Activated CD8-positive, alpha-beta memory T cell treated with anti-CD3 and anti-CD28 coated beads for 4 hours (primary cell): ENCODE data around the gene MAN2C1.
"Not testable (repeated sequence)": the region's sequence is repeated elsewhere in the genome, so short reads cannot be mapped to it uniquely, and the experiment has no call there.

Experiments
- DNase-seq, 2 donors: peaks; one replicate each; pipeline ENCODE4 v3.0.0-alpha.2; 2020; ENCODE audit warnings: low read depth in 2 of 2

MAN2C1 gene

DNA sequence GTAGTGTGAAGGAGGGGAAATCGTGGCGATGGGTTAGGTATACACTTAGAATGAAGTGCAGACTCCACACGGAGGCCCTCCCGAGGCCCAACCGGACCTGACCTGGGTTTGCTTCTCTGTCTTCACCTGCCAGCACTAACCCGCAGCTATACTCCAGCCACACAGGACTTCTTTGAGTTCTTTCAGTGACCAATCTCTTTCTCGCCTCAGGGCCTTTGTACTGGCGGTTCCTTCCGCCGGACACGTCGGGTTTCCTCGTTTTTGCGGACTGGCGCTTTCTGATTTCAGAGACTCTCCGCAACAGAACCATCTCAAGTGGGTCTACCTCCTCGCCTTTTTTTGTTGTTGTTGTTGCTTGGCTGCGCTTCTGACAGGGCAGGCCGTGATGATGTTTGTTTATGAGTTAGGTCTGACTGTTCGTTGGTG lies 21.6 kb downstream of the MAN2C1 start, which contains the start of gene NEIL1:
NEIL1 (plus strand) TSS at position 244 of the 426 bp plus-strand sequence. CDS start 1,867 bp downstream, outside the sequence.
- DNase-seq, result no peak

DNA sequence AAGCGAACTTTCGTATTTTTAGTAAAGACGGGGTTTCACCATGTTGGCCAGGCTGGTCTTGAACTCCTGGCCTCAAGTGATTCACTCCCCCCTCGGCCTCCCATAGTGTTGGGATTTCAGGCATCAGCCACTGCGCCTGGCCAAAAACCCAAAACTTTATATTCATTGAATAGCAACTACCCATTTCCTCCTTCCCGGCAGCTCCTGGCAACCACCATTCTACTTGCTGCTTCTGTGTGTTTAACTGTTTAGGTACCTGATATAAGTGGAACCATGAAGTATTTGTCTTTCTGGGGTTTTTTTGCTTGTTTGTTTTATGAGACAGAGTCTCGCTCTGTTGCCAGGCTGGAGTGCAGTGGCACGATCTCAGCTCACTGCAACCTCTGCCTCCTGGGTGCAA lies 24.5 kb downstream of the MAN2C1 start:
- not testable (repeated sequence) for DNase-seq

DNA sequence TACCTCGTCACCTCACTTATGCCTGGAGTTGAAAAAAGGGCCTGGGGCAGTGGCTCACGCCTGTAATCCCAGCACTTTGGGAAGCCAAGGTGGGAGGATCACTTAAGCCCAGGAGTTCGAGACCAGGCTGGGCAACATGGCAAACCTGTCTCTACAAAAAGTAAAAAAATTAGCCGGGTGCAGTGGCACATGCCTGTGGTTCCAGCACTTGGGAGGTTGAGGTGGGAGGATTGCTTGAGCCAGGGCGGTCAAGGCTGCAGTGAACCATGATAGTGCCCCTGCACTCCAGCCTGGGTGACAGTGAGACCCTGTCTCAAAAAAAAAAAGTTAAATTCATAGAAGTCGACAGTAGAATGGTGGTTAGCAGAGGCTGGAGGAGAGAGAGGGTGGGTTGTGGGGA lies 26.2 kb downstream of the MAN2C1 start:
- DNase-seq, result no peak

GRCh38 chr15:75339531-75340240 lies 28.7 kb downstream of the MAN2C1 start:
- no peak for DNase-seq

GRCh38 chr15:75338661-75339240 lies 29.7 kb downstream of the MAN2C1 start:
- no peak for DNase-seq

DNA sequence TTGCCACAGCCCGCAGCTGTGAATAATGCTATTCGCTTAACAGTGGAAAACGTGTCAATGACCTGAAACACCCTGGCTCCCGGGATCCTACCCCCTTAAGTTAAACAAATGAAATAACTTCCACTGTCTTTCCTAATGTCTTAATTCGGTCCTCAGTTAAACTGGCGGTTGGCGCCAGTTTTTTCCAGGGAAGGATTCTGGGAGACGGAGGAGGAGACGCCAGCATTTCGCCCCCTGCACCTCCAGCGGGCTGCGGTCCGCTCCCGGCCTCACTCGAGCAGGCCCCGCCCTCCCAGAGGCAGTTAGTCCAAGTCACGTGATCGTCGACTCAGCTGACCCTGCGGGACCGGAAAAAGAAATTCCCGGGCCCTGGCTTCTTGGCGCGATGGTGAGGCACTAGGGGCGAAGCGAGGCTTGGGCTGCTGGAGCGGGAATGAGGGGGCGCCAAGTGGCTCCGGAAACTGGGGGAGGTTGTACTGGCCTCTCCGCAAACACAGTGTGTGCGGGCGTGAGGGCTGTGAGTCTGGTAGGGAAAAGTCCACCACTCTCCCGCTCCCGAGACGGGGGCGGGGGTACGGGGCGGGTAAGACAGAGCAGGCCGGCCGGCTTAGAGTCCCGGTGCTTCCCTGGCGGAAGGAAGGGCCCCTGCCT lies 32.6 kb downstream of the MAN2C1 start, which contains the start of gene COMMD4:
COMMD4 (plus strand) TSS at position 359 of the 651 bp plus-strand sequence; CDS start at position 386, 27 bp downstream.
- peak; percentile 33 to 42 for DNase-seq

GRCh38 chr15:75335313-75335704 lies 33.1 kb downstream of the MAN2C1 start:
- no peak for DNase-seq

GRCh38 chr15:75333654-75334419 lies 34.6 kb downstream of the MAN2C1 start:
- not testable (repeated sequence) for DNase-seq

DNA sequence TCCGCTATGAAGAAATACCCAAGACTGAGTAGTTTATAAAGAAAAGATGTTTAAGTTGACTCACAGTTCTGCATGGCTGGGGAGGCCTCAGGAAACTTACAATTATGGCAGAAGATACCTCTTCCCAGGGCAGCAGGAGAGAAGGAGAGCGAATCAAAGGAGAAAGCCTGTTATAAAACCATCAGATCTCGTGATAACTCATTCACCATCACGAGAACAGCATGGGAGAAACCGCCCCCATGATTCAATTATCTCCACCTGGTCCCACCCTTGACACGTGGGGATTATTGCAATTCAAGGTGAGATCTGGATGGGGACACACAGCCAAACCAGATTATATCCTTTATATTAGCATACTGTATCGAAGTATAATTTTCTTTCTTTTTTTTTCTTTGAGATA lies 36.3 kb downstream of the MAN2C1 start:
- not testable (repeated sequence) for DNase-seq

DNA sequence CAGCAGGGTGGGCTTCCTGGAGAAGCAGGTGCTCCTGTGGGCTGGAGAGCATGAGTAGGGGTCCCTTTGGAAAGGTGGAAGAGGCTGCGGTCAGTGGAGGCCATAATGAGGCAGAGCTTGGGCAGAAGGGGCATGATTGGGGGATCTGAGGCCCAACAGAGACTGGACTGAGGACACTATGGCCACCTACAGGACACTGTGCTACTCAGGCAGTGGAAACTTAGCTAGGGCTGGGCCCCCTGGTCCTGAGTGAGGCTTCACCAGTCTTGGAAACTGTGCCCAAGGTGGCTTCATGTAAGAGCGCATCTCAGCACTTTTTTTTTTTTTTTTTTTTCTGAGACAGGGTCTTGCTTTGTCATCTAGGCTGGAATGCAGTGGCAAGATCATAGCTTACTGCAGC lies 38.8 kb downstream of the MAN2C1 start:
- no peak for DNase-seq

DNA sequence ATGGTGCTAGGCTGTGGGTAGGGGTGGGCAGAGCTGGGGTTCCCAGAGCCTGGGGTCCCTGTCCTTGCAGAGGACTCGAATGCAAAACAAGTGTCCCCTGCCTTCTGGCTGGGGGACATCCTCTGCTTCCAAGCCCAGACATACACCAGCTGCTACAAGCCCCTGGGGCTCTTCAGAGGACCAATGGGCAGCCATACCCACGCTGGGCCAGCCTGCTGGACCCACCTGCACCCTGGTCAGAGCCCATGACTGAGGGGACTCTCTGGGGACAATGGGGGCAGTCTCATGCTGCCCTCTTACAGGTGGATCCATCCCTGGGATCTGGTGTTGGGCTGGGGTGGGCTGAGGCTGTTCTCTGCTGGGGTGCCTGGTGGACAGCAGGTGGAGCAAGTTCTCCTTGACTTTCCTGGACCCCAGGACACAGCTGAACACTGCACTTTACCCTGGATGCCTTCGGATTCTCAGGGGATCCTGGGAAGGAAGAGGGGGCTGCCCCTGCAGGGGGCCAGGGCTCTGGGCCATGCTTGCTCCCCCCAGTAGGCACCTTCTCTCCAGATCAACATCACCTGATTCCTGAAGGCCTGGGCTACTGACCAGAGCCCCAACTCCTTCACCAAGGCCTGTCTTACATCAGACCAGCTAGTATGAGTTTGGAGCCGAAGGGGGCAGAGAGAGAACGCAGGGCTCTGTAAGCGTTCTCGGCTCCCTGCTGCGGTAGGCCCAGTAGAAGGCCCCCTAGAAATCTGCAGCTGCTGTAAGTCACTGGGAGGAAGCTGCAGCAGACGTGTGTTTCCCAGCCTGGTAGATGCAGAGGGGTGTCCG lies 39.7 kb downstream of the MAN2C1 start:
- DNase-seq, result no peak

DNA sequence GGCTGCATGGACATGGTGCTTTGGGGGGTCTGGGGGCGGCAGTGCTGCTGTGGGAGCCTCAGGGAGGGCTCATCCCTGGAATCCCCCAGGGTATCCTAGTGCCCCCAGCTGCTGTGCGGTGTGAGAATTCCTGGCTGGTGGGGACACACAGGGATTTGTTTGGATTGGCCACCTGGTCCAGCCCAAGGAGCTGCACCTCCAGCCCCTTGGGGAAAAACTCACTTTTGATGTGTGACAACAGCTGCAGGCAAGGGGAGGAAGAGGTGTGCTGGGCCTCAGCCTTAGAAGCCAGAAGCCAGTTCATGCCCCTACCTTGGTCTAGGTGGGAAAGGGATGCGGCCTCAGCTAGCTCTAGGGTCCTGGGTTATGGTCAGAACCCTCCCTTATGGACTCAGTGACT lies 40.9 kb downstream of the MAN2C1 start:
- DNase-seq, result no peak

DNA sequence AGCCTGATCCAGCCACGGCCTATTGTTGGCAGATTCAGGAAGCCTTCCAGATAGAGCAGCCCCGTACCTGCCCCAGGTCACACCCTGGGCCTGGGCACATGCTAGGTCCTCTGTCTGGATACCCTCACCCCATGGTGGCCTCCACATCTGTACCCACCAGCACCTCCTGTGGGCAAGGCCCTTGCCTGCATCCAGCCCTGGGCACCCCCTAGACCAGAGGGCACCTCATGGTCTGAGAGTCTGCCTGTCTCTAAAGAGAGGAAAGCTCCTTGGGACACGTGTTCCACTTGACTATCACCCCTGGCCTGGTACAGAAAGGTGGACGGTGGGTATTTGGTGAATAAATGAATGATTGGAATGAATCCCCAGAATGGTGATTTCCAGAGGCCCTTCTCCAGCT lies 41.4 kb downstream of the MAN2C1 start:
- no peak for DNase-seq

DNA sequence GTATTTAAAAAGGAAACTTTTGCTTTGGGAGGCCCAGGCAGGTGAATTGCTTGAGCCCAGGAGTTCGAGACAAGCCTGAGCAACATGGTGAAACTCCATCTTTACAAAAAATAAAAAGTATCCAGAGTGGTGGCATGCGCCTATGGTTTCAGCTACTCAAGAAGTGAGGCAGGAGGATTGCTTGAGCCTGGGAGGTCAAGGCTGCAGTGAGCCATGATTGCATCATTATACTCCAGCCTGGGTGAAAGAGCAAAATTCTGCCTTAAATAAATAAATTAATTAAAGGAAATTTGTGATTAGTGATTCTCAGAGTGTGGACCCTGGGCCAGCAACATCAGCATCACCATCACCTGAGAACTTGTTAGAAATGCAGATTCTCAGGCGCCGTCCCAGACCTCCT lies 42.5 kb downstream of the MAN2C1 start:
- DNase-seq, result no peak

DNA sequence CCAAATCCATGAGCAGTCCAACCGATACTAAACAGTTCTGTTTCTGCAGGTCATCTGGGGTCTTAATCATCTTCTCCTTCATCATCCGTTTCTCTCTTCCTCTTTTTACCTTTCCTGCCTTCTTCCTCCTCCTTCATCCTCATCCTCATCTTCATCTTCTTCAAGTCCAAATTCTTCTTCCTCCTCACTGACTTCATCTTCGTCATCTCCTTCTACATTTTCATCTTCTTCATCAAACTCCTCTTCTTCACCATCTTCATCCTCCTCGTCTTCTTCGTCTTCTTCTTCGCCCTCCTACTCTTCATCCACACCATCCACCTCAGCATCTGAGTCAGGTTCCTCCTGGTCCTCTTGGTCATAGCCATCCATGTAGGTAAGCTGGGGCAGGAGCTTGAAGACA lies 46.7 kb downstream of the MAN2C1 start:
- no peak for DNase-seq

- DNase-seq, result not testable (repeated sequence)
Measured at GRCh38 chr15:75319231-75319897, 49.0 kb downstream of the MAN2C1 start.

DNA sequence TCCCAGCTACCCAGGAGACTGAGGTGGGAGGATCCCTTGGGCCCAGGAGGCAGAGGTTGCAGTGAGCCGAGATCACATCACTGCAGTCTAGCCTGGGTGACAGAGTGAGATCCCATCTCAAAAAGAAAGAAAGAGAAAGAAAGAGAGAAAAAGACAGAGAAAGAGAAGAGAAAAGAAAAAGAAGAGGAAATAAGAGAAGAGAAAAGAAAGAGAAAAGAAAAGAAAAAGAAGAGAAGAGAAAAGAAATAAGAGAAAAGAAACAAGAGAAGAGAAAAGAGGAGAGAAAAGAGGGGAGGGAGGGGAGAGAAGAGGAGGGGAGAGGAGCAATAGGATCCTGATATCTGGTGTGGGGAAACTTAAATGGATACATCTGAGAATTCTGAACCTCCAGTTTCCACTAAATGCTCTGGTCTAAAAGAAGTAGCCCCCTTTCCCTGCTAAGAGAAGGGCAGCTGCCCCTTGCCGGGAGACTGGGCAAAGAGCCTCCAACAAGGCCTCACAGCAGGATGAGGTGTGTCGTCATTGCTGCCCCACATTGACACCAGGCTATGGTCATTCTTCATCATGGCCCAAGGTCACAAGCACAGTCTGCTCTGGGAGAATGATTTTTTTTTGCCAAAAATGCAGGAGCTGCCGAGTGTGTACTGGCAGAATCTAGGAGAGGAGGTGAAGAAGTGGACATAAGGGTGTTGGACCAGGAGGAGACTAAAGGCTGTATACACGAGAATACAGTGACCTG lies 53.7 kb downstream of the MAN2C1 start:
- no peak for DNase-seq

GRCh38 chr15:75313116-75313845 lies 55.1 kb downstream of the MAN2C1 start:
- DNase-seq, result no peak

- not testable (repeated sequence) for DNase-seq
Measured at GRCh38 chr15:75312548-75312947, 55.9 kb downstream of the MAN2C1 start.
